ENCODE measurements around the gene AOC1.

DNA sequence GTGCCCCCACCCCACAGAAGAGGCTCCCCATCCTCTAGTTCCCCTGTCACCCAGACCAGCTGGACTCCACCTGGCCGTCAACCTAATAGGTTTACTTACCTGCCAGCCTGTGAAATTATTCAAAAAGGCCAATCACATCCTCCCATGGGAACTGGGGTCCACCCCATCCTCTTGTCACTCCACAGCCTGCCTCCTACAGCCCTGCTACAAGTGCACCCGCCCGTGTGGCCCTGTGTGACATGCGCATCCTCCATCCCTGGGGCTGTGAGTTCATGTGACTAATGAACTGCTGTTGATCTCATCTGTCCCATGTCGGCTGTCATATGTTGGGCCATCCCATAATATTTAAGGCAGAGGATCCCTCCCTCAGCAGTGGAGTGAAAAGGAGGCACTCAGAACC, 39.4 kb downstream of the AOC1 start:
- TF ChIP-seq HOXA7 (CRISPR knock-in tag; IDR thresholded peaks at IDR 0.05): no peak
- no peak for TF ChIP-seq ZNF302 (CRISPR knock-in tag; IDR thresholded peaks at IDR 0.05)
- TF ChIP-seq RAD21 (conservative IDR thresholded peaks at IDR 0.05 in 1 of 2, IDR thresholded peaks at IDR 0.05 in 1 of 2): no peak
- no peak for TF ChIP-seq GATA3 (IDR thresholded peaks at IDR 0.05; ENCODE audit: borderline replicate concordance)
- no peak for TF ChIP-seq TP53 (CRISPR knock-in tag; IDR thresholded peaks at IDR 0.05)
- TF ChIP-seq POLR2A (IDR thresholded peaks at IDR 0.05; ENCODE audit: low read length): no peak
- TF ChIP-seq HEYL (CRISPR knock-in tag; IDR thresholded peaks at IDR 0.05): no peak

All from A549 (cell line).